ENCODE data around the gene BCAS1. TPM values are rescaled to one million over a fixed set of nuclear protein-coding genes. Genes with fewer than 3 reads are reported as not detected.
A peak's percentile ranks its signal among the peaks of the same experiment; 100 is the strongest.

The BCAS1 gene
- total RNA-seq, 4 donors from 2014 or later = 0.32 TPM; not detected in 3

DNA sequence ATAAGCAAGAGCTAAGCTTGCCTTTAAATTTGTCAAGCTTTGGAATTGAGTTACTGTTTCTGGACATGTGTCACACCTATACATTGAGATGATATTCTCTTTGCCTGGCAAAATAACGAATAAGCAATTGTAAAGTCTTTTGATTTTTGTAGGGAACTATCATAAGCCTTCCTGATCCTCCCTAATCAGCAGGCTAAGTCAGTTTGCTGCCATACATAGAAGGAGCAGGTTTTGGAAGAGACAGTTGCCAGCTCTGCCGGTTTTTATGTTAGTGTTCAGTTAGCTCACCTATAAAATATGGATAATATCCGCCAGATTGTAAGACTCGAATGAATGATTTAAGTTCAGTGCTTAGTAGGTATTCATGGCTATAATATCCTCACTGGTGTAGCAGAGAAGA lies 34.4 kb upstream of the BCAS1 start:
- in situ Hi-C loops (cut with MboI; ENCODE audit: low sequenced_read_pairs in 4 of 4) = loop anchor here (5.0 to 25.0 kb wide), 5 partner anchors 88 to 558 kb away; no protein-coding TSS in a partner anchor

DNA sequence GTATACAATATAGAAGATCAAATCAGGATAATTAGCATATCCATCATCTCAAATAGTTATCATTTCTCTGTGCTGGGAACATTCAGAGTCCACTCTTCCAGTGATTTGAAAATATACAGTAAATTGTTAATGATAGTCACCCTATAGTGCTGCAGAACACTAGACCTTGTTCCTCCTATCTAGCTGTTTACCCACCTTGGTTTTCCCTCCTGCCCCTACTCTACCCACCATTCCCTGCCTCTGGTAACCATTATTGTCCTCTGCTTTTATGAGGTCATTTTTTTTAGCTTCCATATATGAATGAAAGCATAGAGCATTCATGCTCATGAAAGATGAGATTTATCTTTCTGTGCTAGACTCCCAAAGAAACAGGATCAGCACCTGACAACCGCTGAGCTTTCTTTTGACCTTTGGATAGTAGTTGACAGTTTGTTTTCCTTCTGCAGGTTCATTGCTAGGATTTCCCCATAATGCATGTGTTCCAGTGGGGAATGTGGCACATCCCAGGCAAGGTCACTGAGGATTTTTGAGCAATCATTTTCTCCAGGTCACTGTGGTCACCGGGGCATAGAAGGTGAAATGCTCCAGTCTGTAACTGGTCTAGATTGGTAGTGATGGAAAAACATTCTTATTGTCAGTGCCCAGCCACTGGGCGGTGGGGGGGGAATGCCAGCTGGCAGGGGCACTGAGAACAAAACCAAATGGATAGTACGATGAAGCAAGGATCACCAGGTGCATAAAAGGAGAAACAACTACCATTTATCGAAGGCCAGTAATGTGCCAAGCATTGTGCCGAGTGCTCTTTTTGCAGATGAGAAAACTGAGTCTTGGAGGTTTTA lies 33.6 kb upstream of the BCAS1 start:
- Histone ChIP-seq H3K9me3 (no peaks in the 10 kb centered on the region), H3K27me3 (no peaks in the 10 kb centered on the region), H3K36me3 (no peaks in the 10 kb centered on the region), H3K4me1 (no peaks in the 10 kb centered on the region), H3K4me3 (no peak overlapping the region), H3K27ac (no peak overlapping the region)
- in situ Hi-C loops (cut with MboI; ENCODE audit: low sequenced_read_pairs in 4 of 4) (loop anchor here (5.0 to 25.0 kb wide), 5 partner anchors 88 to 558 kb away; no protein-coding TSS in a partner anchor), intact Hi-C loops (cut with DNase I; ENCODE audit: low total_unique reads) (no loop called here)
- DNase-seq = no peak
- ATAC-seq = no peak
- TF ChIP-seq, protein P1, sequence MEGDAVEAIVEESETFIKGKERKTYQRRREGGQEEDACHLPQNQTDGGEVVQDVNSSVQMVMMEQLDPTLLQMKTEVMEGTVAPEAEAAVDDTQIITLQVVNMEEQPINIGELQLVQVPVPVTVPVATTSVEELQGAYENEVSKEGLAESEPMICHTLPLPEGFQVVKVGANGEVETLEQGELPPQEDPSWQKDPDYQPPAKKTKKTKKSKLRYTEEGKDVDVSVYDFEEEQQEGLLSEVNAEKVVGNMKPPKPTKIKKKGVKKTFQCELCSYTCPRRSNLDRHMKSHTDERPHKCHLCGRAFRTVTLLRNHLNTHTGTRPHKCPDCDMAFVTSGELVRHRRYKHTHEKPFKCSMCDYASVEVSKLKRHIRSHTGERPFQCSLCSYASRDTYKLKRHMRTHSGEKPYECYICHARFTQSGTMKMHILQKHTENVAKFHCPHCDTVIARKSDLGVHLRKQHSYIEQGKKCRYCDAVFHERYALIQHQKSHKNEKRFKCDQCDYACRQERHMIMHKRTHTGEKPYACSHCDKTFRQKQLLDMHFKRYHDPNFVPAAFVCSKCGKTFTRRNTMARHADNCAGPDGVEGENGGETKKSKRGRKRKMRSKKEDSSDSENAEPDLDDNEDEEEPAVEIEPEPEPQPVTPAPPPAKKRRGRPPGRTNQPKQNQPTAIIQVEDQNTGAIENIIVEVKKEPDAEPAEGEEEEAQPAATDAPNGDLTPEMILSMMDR (IDR thresholded peaks at IDR 0.05 in 4 of 5, conservative IDR thresholded peaks at IDR 0.05 in 1 of 5) = peak in 1 of 5 experiments; percentile 5
- no peak for TF ChIP-seq POLR2A (IDR thresholded peaks at IDR 0.05)

More for the DNA sequence above, 34.4 kb upstream of the BCAS1 start:
- Histone ChIP-seq H3K27me3 (no peaks in the 10 kb centered on the region), H3K27ac (no peak overlapping the region), H3K4me3 (no peak overlapping the region), H3K4me1 (no peaks in the 10 kb centered on the region), H3K36me3 (no peaks in the 10 kb centered on the region), H3K9me3 (no peaks in the 10 kb centered on the region)
- TF ChIP-seq, protein P1 (IDR thresholded peaks at IDR 0.05 in 4 of 5, conservative IDR thresholded peaks at IDR 0.05 in 1 of 5) = no peak
- TF ChIP-seq POLR2A (IDR thresholded peaks at IDR 0.05) = no peak
- DNase-seq (no peak), ATAC-seq (no peak)
- intact Hi-C loops (cut with DNase I; ENCODE audit: low total_unique reads) = no loop called here

DNA sequence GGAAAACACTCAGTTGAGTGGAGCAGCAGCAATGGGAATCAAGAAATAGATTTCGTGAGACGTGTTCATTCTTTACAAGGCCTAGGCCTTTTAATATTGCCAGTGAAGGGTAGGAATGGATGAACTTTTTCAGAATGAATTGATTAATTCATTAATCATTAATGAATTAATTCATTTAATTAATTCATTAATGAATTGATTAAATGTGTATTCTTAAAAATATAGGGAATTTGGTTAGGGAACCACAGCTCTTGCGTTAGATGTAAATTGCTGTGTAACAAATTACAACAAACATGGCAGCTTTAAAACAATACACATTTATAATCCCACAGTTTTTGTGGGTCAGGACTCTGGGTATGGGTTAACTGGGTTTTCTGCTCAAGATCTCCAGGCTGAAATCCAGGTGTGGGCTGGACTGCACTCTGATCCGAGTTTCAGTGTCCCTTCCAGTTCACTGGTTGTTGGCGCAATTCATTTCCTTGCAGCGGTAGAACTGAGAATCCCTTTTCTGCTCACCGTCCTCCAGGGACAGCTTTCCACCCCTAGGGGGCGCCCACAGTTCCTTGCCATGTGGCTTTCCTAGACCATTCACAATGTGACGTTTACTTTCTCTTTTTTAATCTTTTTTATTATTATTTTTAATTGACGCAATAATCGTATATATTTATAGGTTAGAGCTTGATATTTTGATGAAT lies 32.8 kb upstream of the BCAS1 start:
- no peak overlapping the region for H3K4me3 ChIP-seq
- TF ChIP-seq, protein P1 (IDR thresholded peaks at IDR 0.05 in 4 of 5, conservative IDR thresholded peaks at IDR 0.05 in 1 of 5) = peak in 4 of 5 experiments; percentile 22 to 67 (median 44)
- TF ChIP-seq POLR2A (IDR thresholded peaks at IDR 0.05) = no peak
- H3K36me3 ChIP-seq = no peaks in the 10 kb centered on the region
- no peak overlapping the region for H3K27ac ChIP-seq
- H3K4me1 ChIP-seq = no peaks in the 10 kb centered on the region
- ATAC-seq (no peak), DNase-seq (peak in 1 of 2 donors; percentile 9)
- in situ Hi-C loops (cut with MboI; ENCODE audit: low sequenced_read_pairs in 4 of 4) = loop anchor here (5.0 to 25.0 kb wide), 5 partner anchors 89 to 559 kb away; no protein-coding TSS in a partner anchor
- H3K9me3 ChIP-seq = no peaks in the 10 kb centered on the region
- intact Hi-C loops (cut with DNase I; ENCODE audit: low total_unique reads) = no loop called here
- no peaks in the 10 kb centered on the region for H3K27me3 ChIP-seq

DNA sequence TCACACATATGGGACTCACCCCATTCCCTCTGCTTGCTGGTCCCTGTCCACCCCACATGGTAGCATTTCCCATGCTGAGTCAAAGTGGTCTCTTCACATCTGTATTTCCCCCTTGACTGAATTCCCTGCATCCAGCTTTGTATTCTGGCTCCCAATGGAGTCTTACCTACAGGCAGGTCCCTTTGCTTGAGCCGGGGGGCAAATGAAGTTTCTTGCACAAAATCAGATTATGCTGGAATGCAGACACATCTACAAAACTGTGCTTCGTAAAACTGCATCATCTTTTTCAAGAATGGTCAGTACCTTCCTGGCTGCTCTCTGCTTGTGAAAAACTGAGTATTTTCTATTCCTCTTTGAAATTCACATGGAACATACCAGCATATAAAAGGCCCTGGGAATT lies 32.1 kb upstream of the BCAS1 start:
- Histone ChIP-seq H3K9me3 (no peaks in the 10 kb centered on the region), H3K4me3 (no peak overlapping the region), H3K36me3 (no peaks in the 10 kb centered on the region), H3K27ac (no peak overlapping the region), H3K4me1 (no peaks in the 10 kb centered on the region), H3K27me3 (no peaks in the 10 kb centered on the region)
- TF ChIP-seq POLR2A (IDR thresholded peaks at IDR 0.05) = no peak
- TF ChIP-seq, protein P1 (IDR thresholded peaks at IDR 0.05 in 4 of 5, conservative IDR thresholded peaks at IDR 0.05 in 1 of 5) = no peak
- DNase-seq (no peak), ATAC-seq (no peak)
- in situ Hi-C loops (cut with MboI; ENCODE audit: low sequenced_read_pairs in 4 of 4) (loop anchor here (5.0 to 25.0 kb wide), 5 partner anchors 90 to 560 kb away; no protein-coding TSS in a partner anchor), intact Hi-C loops (cut with DNase I; ENCODE audit: low total_unique reads) (no loop called here)
